C1 segment of cervical spinal cord (tissue), 14 donors: ENCODE data around the gene IFITM2.
"Not testable (repeated sequence)": the region's sequence is repeated elsewhere in the genome, so short reads cannot be mapped to it uniquely, and the experiment has no call there.

Source experiments
- DNase-seq, 14 donors: peaks; one replicate each; lab custom pipeline; 2025; lab: John Stamatoyannopoulos, UW

IFITM2 gene

DNA sequence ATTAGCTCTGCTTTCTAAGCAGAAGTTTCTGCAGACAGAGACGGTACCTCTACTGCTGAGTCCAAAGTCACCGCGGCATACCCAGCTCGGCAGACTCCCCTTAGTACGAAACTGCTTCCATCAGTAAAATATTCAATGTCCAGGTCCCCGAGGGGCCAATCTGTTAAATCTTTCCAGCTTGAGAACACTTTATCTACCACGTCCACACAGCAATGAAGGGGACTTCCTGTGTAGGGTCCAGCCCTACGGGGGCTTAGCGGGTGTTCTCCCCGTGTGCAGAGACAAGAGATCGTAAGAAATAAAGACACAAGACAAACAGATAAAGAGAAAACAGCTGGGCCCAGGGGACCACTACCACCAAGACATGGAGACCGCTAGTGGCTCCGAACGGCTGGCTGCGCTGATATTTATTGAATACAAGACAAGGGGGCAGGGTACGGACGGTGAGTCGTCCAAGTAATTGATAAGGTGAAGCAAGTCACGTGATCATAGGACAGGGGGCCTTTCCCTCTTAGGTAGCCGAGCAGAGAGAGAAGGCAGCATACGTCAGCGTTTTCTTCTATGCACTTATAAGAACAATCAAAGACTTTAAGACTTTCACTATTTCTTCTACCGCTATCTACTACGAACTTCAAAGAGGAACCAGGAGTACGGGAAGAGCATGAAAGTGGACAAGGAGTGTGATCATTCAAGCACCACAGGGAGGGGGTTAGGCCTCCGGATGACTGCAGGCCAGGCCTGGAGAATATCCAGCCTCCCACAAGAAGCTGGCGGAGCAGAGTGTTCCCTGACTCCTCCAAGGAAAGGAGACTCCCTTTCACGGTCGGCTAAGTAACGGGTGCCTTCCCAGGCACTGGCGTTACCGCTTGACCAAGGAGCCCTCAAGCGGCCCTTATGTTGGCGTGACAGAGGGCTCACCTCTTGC, 17.2 kb downstream of the IFITM2 start:
- not testable (repeated sequence) for DNase-seq

- no peak for DNase-seq
These were observed 18.4 kb downstream of the IFITM2 start for GRCh38 chr11:325796-326591.

DNA sequence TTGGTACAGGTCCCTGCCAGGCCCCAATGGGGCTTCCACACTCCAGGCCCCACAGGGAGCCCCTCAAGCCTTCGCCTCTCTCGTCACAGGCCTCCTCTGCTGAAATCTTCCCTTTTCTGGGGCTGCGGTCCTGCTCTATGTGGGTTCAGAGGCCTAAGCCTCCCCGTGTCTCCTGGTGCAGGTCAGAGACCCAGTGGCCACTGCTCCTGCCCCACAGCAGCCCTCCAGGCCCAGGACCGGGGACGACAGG, 18.9 kb downstream of the IFITM2 start:
- DNase-seq: no peak

DNA sequence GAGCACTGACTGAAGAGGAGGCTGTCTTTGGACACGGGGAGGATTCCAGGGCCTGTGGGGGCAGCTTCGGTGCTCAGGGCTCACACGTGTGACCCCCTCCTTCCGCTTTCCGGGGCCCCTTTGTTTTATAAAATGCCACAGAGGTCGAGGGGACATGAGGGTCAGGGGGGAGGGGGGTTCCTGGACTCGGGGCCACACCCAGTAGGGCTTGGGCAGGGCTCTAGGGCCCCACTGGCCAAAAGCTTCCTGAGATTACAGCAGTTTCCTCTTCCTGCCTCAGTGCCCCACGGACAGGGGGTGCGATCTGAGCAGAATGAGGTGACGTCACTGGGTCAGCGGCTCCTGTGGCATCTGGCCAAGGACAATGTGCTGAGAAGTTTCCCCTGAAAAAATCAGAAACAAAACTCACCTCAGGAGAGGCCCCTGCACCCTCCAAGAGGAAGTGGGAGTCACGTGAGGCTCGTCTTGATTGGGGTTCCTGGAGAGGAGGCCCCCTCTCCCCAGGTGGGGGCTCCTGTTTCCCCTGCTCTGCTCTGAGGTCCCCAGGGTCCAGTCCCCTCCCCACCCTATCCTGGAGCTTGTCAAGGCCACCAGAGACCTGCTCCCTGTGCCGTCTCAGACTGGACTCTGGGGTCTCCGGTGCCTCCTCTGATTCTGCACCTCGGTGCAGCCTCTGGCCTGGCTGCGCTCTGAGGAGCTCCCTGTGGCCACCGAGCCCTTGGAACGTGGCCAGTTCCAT, 19.4 kb downstream of the IFITM2 start:
- DNase-seq: peak in 8 of 14 donors; percentile 44 to 73 (median 48)

DNA sequence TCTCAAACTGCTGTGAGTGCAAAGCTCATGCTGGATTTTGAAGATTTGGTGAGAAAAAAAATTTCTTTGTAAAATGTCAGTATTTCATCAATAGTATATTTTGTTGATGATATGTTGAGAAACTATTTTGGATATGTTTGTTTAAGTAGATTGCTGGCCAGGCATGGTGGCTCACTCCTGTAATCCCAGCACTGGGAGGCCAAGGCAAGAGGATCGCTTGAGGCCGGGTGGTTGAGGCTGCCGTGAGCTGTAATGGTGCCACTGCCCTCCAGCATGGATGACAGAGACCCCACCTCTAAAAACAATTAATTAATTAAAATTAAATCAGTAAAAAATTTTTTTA, 19.9 kb downstream of the IFITM2 start:
- no peak for DNase-seq

- no peak for DNase-seq
These were observed 20.4 kb downstream of the IFITM2 start for GRCh38 chr11:328012-328411.

GRCh38 chr11:328516-329100, 21.0 kb downstream of the IFITM2 start:
- not testable (repeated sequence) for DNase-seq

- no peak for DNase-seq
These were observed 22.3 kb downstream of the IFITM2 start for GRCh38 chr11:329886-330253.

- no peak for DNase-seq
These were observed 22.7 kb downstream of the IFITM2 start for GRCh38 chr11:330307-330693.

- no peak for DNase-seq
These were observed 23.2 kb downstream of the IFITM2 start for GRCh38 chr11:330694-331357.

DNA sequence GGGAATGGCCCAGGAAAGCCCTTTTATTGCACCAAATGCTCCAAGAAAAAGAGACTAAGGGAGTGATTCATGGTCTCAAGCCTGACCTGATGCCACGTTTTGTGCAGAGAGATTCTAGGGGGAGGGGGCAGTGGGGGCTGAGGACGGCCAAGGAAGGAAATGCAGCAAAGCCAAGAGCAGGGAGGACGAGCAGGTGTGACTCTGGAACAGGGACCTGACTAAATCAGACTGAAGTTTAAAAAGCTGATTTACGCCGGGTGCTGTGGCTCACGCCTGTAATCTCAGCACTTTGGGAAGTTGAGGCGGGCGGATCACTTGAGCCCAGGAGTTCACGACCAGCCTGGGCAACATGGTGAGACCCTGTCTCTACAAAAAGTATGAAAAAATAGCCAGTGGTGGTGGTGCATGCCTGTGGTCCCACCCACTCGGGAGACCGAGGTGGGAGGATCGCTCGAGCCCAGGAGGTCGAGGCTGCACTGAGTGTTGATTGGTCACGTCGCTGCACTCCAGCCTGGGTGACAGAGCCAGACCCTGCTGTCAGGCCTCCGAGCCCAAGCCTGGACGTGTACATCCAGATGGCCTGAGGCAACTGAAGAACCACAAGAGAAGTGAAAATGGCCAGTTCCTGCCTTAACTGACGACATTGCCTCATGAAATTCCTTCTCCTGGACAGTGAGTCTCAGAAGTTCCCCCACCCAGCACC, 23.9 kb downstream of the IFITM2 start:
- DNase-seq: no peak

- no peak for DNase-seq
These were observed 25.2 kb downstream of the IFITM2 start for GRCh38 chr11:332651-333480.

DNA sequence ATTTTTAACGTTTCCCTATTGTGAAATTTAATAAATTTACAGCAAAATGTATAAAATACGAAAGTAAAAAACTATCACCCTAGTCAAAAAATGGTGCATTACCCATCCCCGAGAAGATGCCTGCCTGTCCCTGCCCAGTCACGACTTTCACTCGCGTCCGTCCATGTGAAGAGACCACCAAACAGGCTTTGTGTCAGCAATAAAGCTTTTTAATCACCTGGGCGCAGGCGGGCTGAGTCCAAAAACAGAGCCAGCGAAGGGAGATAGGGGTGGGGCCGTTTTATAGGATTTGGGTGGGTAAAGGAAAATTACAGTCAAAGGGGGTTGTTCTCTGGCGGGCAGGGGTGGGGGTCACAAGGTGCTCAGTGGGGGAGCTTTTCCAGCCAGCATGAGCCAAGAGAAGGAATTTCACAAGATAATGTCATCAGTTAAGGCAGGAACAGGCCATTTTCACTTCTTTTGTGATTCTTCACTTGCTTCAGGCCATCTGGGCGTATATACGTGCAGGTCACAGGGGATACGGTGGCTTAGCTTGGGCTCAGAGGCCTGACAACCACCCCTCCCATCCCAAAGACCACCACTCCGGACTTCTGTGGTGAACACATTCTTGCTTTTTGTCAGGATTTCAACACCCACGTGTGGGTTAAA, 26.1 kb downstream of the IFITM2 start:
- not testable (repeated sequence) for DNase-seq

GRCh38 chr11:334264-334994, 26.8 kb downstream of the IFITM2 start:
- no peak for DNase-seq

GRCh38 chr11:335779-336658, 28.4 kb downstream of the IFITM2 start:
- peak in 3 of 14 donors; percentile 34 to 54 (median 45) for DNase-seq

GRCh38 chr11:336659-337198, 29.1 kb downstream of the IFITM2 start:
- no peak for DNase-seq

- DNase-seq: no peak
These were observed 30.1 kb downstream of the IFITM2 start for GRCh38 chr11:337711-338110.
